ENCODE data around the gene AIPL1. TPM values are rescaled to one million over a fixed set of nuclear protein-coding genes. Genes with fewer than 3 reads are reported as not detected.
A peak's percentile ranks its signal among the peaks of the same experiment; 100 is the strongest.

Gene AIPL1
- total and polyA plus RNA-seq, 2 donors (not counting 3 experiments of a cell fraction or from before 2014, with no cell fraction given), result not detected

- Histone ChIP-seq H3K36me3 (ENCODE audit: control insufficient read depth in 2 of 2, extremely low read depth in 1 of 2, insufficient read depth in 2 of 2, low read length in 2 of 2) (no peaks in the 10 kb centered on the region), H3K4me1 (ENCODE audit: control insufficient read depth, extremely low read depth, insufficient read depth, low read length) (no peaks in the 10 kb centered on the region), H4K20me1 (replicated peaks; ENCODE audit: control insufficient read depth, extremely low read depth, insufficient read depth, low read length) (no peaks in the 10 kb centered on the region), H3K4me2 (ENCODE audit: insufficient read depth, low read length) (no peak overlapping the region), H3K79me2 (ENCODE audit: control insufficient read depth, insufficient read depth, low read length) (no peaks in the 10 kb centered on the region), H2AFZ (ENCODE audit: low read depth, low read length) (no peak overlapping the region), H3K4me3 (replicated peaks in 1 of 3; ENCODE audit: insufficient read depth in 1 of 3, low read depth in 1 of 3, low read length in 3 of 3) (no peak overlapping the region), H3K27ac (ENCODE audit: insufficient read depth, low read depth, low read length) (no peak overlapping the region), H3K9me1 (replicated peaks; ENCODE audit: control insufficient read depth, extremely low read depth, insufficient read depth, low read length) (no peaks in the 10 kb centered on the region), H3K9ac (replicated peaks; ENCODE audit: extremely low read depth, insufficient read depth, low read length) (no peak overlapping the region), H3K27me3 (ENCODE audit: control insufficient read depth in 2 of 2, insufficient read depth in 2 of 2, low read length in 2 of 2) (no peaks in the 10 kb centered on the region), H3K9me3 (replicated peaks; ENCODE audit: control insufficient read depth, insufficient read depth, low read length) (no peaks in the 10 kb centered on the region)
- CTCF ChIA-PET, result interaction anchor here (1.0 to 6.2 kb wide), 6 partner anchors 151 to 832 kb away, joined by 3 to 93 read pairs (median 22); no protein-coding TSS in a partner anchor
- intact Hi-C loops (cut with micrococcal nuclease) (loop anchor here (5.0 kb wide), 1 partner anchor 633 kb away; no protein-coding TSS in a partner anchor), dilution Hi-C loops (cut with MboI; ENCODE audit: extremely low pct_ligation_motif_present, low sequenced_read_pairs) (no loop called here)
- DNase-seq (ENCODE audit: low read depth, low spot score) (no peak), FAIRE-seq (peak; percentile 70)
- TF ChIP-seq MAX (IDR thresholded peaks at IDR 0.05; ENCODE audit: insufficient read depth, insufficient read length), result no peak
- TF ChIP-seq POLR2AphosphoS5 (IDR thresholded peaks at IDR 0.05; ENCODE audit: insufficient read depth, low read depth, low read length), result no peak
- TF ChIP-seq FOS (IDR thresholded peaks at IDR 0.05; ENCODE audit: borderline replicate concordance, insufficient read depth, low read length), result no peak
- peak; percentile 25 to 48 for TF ChIP-seq CTCF (IDR thresholded peaks at IDR 0.05; ENCODE audit: extremely low read depth in 1 of 2, insufficient read depth in 1 of 2, low read depth in 1 of 2, low read length in 2 of 2)
- POLR2A ChIA-PET, result no interaction called here
- BruUV-seq (replicated peaks), result no TSS peak
Observed at GRCh38 chr17:6420173-6420641, 14.7 kb downstream of the AIPL1 start.

GRCh38 chr17:6415616-6416015 is 19.3 kb downstream of the AIPL1 start:
- H3K9me1 ChIP-seq (replicated peaks; ENCODE audit: control insufficient read depth, extremely low read depth, insufficient read depth, low read length), result no peaks in the 10 kb centered on the region
- H2AFZ ChIP-seq (ENCODE audit: low read depth, low read length), result no peak overlapping the region
- TF ChIP-seq GATA2 (IDR thresholded peaks at IDR 0.05; ENCODE audit: insufficient read depth, insufficient read length, low read depth, low read length) (no peak), MYC (IDR thresholded peaks at IDR 0.05; ENCODE audit: low read depth, low read length) (no peak), JUN (IDR thresholded peaks at IDR 0.05; ENCODE audit: borderline replicate concordance, insufficient read depth, insufficient read length, low read depth) (no peak), CTCF (IDR thresholded peaks at IDR 0.05; ENCODE audit: extremely low read depth in 1 of 2, insufficient read depth in 1 of 2, low read depth in 1 of 2, low read length in 2 of 2) (no peak), POLR2A (IDR thresholded peaks at IDR 0.05; ENCODE audit: low read depth, low read length) (no peak)
- intact Hi-C loops (cut with micrococcal nuclease) (no loop called here), dilution Hi-C loops (cut with MboI; ENCODE audit: extremely low pct_ligation_motif_present, low sequenced_read_pairs) (no loop called here)
- H3K9me3 ChIP-seq (replicated peaks; ENCODE audit: control insufficient read depth, insufficient read depth, low read length), result no peaks in the 10 kb centered on the region
- CTCF ChIA-PET, result interaction anchor here (1.2 kb wide), 1 partner anchor 823 kb away, joined by 3 read pairs; no protein-coding TSS in a partner anchor
- DNase-seq (ENCODE audit: low read depth, low spot score), result no peak
- H3K79me2 ChIP-seq (ENCODE audit: control insufficient read depth, insufficient read depth, low read length), result no peaks in the 10 kb centered on the region
- no peak for FAIRE-seq
- H3K4me3 ChIP-seq (replicated peaks in 1 of 3; ENCODE audit: insufficient read depth in 1 of 3, low read depth in 1 of 3, low read length in 3 of 3), result no peak overlapping the region
- no peaks in the 10 kb centered on the region for H4K20me1 ChIP-seq (replicated peaks; ENCODE audit: control insufficient read depth, extremely low read depth, insufficient read depth, low read length)
- H3K27me3 ChIP-seq (ENCODE audit: control insufficient read depth in 2 of 2, insufficient read depth in 2 of 2, low read length in 2 of 2), result no peaks in the 10 kb centered on the region
- no peak overlapping the region for H3K9ac ChIP-seq (replicated peaks; ENCODE audit: extremely low read depth, insufficient read depth, low read length)
- no peaks in the 10 kb centered on the region for H3K36me3 ChIP-seq (ENCODE audit: control insufficient read depth in 2 of 2, extremely low read depth in 1 of 2, insufficient read depth in 2 of 2, low read length in 2 of 2)
- no peak overlapping the region for H3K27ac ChIP-seq (ENCODE audit: insufficient read depth, low read depth, low read length)
- no TSS peak for BruUV-seq (replicated peaks)
- H3K4me1 ChIP-seq (ENCODE audit: control insufficient read depth, extremely low read depth, insufficient read depth, low read length), result no peaks in the 10 kb centered on the region
- no peak overlapping the region for H3K4me2 ChIP-seq (ENCODE audit: insufficient read depth, low read length)
- POLR2A ChIA-PET, result no interaction called here

Data from endothelial cell of umbilical vein (primary cell).